HUES48 (cell line): ENCODE measurements around the gene KRT79.

ENCODE experiments used
- H3K27ac ChIP-seq: one replicate; pipeline ENCODE4 v1.7.0; 2013; ENCODE audit warnings: low read depth, low read length, inconsistent platforms
- H3K27me3 ChIP-seq: 2 replicates; pipeline ENCODE4 v1.6.1; 2013; ENCODE audit warnings: mild to moderate bottlenecking, low read length; ENCODE audit not compliant: control insufficient read depth, insufficient read depth
- H3K36me3 ChIP-seq: 2 replicates; pipeline ENCODE4 v1.6.1; 2013; ENCODE audit warnings: low read length; ENCODE audit not compliant: control insufficient read depth, insufficient read depth
- H3K4me1 ChIP-seq: 2 replicates; pipeline ENCODE4 v1.6.1; 2013; ENCODE audit warnings: mild to moderate bottlenecking, low read length; ENCODE audit not compliant: control insufficient read depth, insufficient read depth
- H3K4me3 ChIP-seq: 2 replicates; pipeline ENCODE4 v1.5.1; 2013; ENCODE audit warnings: mild to moderate bottlenecking, low read depth, low read length
- H3K9ac ChIP-seq: 2 replicates; pipeline ENCODE4 v1.6.1; 2013; ENCODE audit warnings: mild to moderate bottlenecking, low read depth, low read length, moderate library complexity
- H3K9me3 ChIP-seq: 2 replicates; pipeline ENCODE4 v1.6.1; 2013; ENCODE audit warnings: low read length; ENCODE audit not compliant: control insufficient read depth, insufficient read depth

KRT79 gene

DNA sequence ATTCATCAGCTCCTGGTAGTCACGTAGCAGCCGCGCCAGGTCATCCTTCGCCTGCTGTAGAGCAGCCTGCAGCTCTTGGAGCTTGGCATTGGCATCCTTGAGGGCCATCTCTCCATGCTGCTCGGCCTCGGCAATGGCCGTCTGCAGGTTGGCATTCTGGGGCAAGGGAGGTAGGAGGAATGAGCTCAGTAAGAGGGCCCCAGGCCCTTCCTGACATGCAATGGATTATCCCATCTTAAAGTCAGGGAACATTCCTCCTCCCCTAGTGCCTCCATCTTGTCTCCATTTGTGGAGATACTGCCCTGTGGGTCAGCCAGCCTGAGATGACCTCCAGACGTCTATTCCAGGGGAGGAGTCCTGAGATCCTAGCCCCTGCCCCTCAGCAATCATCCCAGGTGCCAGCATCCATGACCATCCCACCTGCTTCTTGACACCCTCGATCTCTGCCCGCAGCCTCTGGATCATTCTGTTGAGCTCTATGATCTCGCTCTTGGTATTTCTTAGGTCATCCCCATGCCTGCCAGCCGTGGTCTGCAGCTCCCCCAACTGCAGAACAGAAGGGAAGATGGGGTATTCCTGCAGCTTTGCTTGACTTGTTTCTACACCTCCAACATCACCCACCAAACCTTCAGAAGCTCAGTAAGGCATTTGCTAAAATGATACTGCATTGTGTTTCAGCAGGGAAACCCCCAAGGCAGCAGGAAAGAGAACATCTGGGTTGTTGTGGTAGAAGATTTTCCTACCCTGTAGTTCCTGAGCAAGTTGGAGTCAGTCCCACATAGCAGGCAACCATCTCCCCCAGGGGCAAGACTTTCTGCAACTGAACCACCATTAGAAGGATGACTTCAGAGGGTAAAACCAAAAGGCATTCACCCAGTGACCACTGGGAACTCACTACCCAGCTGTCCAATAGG is 42.6 kb downstream of the KRT79 start:
- Histone ChIP-seq H3K27me3 (no peaks in the 10 kb centered on the region), H3K4me1 (no peaks in the 10 kb centered on the region), H3K9me3 (no peaks in the 10 kb centered on the region), H3K4me3 (no peak overlapping the region), H3K9ac (no peak overlapping the region), H3K27ac (no peak overlapping the region), H3K36me3 (no peaks in the 10 kb centered on the region)

DNA sequence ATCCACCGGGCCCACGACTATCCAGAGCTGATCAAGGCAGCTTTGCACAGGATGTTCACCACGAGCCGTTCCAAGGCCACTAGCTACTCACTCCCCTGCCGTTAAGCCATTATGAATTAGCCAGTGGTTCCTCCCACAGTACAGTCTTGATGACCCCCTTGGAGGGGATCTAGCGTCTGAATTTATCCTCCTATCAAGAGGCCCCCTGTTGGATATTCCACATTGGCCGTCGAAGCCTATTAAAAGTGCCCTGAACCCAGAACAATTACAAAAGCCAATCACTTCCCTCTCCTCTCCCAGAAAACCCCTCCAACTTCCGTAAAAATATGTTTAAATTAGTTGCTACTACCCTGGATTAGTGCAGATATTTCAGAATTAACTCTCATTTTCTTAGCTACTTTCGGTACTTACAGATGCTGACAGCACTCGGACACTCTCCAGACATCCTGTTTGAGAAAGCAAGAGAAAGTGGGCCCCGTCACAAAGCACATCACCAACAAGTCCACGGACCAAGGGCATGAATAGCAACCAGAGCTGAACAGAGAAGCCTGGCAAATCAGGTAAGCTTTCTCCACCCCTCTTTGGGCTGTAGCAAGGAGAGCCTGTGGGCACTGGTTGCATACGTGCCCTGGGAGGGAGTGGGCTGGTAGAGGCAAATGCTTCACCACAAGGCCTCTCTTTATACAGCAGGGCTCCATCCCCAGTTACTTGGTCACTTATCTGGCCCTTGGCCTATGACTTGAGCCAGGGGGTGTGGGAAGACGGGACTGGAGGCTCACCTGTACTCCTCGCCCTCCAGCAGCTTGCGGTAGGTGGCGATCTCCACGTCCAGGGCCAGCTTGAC is 43.5 kb downstream of the KRT79 start:
- no peak overlapping the region for H3K9ac ChIP-seq
- H3K9me3 ChIP-seq, result no peaks in the 10 kb centered on the region
- no peak overlapping the region for H3K27ac ChIP-seq
- H3K36me3 ChIP-seq, result no peaks in the 10 kb centered on the region
- no peak overlapping the region for H3K4me3 ChIP-seq
- no peaks in the 10 kb centered on the region for H3K27me3 ChIP-seq
- H3K4me1 ChIP-seq, result no peaks in the 10 kb centered on the region

DNA sequence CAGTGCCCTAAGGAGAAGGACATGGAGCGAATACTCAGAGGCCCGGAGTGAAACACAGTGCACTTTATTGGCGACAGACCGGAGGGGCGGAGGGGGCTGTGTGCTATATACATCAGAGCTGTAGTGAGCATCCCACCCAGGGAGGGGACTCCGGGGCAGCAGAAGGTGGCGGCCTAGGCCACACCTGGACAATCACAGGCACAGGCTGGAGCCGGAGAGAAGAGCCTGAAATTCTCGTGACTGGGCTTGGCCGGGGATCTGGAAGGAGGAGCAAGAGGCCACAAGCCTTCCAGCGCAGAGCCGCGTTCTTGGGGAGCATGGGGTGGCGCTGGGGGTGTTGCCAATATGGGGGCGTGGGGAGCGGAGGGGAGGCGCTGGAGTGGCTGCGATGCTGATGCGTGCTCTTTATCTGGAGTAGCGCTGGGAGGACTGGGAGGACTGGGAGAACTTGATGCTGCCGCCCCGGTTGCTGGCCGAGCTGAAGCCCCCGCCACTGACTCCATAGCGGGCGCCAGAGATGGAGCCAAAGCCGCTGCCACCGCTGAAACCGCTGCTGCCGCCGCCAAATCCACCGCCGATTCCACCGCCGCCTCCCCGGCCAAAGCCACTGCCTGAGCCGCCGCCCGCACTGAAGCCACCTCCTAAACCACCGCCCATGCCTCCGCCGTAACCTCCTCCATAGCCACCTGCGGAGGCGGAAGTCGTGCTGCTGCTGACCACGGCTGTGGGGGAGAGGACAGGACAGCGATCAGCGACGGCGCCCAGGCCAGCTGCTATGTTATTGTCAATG is 44.3 kb downstream of the KRT79 start:
- Histone ChIP-seq H3K4me3 (no peak overlapping the region), H3K9me3 (no peaks in the 10 kb centered on the region), H3K27me3 (no peaks in the 10 kb centered on the region; the same call in 1 of the 2 replicates), H3K4me1 (no peaks in the 10 kb centered on the region), H3K36me3 (no peaks in the 10 kb centered on the region), H3K27ac (no peak overlapping the region), H3K9ac (no peak overlapping the region)

DNA sequence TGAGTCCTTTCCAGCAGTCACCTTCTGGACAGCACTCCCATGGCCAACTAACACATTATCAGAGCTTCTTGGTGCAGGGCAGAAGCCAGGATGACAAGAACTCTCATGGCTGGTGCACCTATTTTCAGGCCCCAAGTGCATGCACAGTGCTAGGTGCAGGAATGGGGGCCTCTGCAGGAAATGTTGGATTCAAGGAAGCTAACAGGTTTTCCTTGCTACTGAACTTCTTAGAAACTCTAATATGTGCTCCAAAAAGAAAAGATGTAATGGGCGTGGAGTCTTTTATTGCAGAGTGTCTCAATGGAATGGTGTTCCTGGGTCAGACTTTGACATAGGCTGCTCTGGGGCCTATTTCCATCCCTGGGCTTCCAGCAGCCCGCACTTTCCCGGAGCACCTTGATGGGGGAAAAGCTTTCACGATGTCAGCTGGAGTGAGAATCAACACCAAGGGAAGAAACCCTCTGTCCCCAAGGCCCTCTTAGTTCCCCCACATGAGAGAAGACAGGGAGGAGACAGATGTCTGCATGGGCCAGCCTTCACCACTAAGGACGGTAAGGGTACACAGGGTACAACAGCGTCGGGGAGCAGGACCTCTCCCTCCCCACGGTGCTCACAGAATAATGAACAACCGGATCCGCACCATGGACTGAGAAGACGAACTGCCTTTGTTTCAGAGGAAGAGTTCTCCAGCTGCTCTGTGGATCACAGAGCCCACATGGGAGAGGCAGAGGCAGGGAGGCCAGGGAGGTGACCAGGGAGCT is 45.1 kb downstream of the KRT79 start:
- Histone ChIP-seq H3K9ac (no peak overlapping the region), H3K27ac (no peak overlapping the region)

DNA sequence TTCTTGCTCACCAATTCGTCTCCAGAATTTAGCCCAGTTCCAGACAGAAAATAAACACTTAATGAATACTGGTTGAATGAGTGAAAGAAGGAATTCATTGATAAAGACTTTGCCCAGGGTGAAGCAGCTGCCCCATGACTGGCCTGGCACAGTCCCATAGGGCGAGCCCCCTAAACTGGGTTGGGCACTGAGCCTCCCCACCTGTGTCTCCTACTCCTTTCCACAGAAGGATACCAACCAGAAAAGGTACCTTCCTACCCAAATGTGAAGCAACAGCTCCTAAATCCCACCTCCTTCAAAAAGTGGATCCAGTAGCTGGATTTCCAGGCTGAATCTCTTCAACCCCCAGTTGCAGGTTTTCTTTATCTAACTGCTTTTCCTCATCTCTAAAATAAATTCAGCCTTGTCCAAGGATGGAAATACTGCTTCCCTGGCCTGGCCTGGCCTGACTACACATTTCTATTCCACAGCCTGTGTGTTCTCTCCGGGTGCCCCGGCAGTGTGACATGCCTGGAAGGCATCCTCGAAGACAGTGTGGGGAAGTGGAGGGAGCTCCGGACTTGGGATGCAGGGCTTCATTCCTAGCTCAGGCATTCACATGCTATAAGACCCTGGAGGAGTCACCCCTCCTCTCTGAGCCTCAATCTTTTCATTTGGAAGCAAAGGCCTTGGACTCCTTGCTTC is 45.8 kb downstream of the KRT79 start:
- Histone ChIP-seq H3K4me1 (no peaks in the 10 kb centered on the region), H3K36me3 (no peaks in the 10 kb centered on the region), H3K9me3 (no peaks in the 10 kb centered on the region), H3K27ac (no peak overlapping the region), H3K27me3 (no peaks in the 10 kb centered on the region; the same call in 1 of the 2 replicates), H3K9ac (no peak overlapping the region), H3K4me3 (no peak overlapping the region)

More for the DNA sequence above, 45.1 kb downstream of the KRT79 start:
- H3K27me3 ChIP-seq, result no peaks in the 10 kb centered on the region; the same call in 1 of the 2 replicates
- no peaks in the 10 kb centered on the region for H3K9me3 ChIP-seq
- no peaks in the 10 kb centered on the region for H3K4me1 ChIP-seq
- H3K4me3 ChIP-seq, result no peak overlapping the region
- no peaks in the 10 kb centered on the region for H3K36me3 ChIP-seq

DNA sequence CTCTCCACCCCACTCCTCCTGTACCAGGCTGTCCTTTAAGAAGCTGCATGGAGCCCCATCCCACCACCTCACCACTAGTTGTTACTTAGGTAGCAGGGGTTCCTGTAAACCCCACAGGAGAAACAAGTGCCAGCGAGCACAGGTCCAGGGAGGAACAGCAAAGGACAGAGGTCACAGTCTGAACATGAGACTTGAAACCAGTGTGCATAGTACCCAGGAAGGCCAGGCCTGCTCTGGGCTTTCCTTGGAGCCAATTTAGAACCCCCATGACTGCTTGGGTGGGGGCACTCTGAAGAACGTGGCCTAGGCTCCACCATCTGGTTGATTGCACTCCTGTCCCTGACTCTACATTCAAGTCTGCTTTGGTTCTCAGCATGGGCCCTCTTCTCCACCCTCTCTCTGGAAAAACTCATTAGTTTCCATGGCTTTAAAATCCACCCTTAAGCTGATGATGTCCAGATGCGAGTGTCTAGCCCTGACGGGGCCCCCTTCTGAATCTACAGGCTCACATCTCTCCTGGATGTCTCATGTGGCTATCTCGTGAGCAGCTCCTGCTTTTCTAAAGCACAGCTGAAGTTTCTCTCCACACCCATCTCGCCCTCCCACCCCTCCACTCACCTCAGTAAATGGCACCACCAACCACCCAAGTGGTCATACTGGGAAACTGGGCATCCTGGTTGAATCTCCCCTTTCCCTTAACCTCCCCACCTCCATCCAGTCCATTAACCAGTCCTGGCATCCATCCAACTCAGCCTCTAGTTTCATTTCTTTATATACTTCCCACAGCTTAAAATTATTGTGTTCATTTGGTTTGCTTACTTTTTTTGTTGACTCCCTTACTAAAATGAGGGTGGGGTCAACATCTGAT is 46.6 kb downstream of the KRT79 start:
- no peaks in the 10 kb centered on the region; the same call in 1 of the 2 replicates for H3K27me3 ChIP-seq
- H3K4me1 ChIP-seq, result no peaks in the 10 kb centered on the region
- no peaks in the 10 kb centered on the region for H3K9me3 ChIP-seq
- no peaks in the 10 kb centered on the region for H3K36me3 ChIP-seq
- no peak overlapping the region for H3K9ac ChIP-seq
- no peak overlapping the region for H3K27ac ChIP-seq
- H3K4me3 ChIP-seq, result no peak overlapping the region

DNA sequence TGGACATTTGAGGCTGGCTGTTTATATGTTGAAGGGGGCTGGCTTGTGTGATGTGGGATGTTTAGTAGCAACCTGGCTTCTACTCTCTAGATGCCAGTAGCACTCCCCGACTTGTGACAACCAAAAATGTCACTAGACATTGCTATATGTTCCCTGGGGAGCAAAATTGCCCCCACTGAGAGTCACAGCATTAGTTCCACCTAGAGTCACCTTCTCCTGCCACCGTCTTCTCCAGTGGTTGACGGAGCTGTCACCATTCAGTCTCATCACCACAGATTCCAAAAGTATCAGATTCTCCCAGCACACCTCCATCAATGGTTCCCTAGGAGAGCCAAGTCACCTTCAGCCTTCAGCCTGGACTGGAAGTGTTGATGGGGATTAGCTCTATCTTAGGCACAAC is 49.2 kb downstream of the KRT79 start:
- Histone ChIP-seq H3K9ac (no peak overlapping the region), H3K9me3 (no peaks in the 10 kb centered on the region), H3K27ac (no peak overlapping the region), H3K27me3 (no peaks in the 10 kb centered on the region; the same call in 1 of the 2 replicates), H3K36me3 (no peaks in the 10 kb centered on the region), H3K4me3 (no peak overlapping the region), H3K4me1 (no peaks in the 10 kb centered on the region)

DNA sequence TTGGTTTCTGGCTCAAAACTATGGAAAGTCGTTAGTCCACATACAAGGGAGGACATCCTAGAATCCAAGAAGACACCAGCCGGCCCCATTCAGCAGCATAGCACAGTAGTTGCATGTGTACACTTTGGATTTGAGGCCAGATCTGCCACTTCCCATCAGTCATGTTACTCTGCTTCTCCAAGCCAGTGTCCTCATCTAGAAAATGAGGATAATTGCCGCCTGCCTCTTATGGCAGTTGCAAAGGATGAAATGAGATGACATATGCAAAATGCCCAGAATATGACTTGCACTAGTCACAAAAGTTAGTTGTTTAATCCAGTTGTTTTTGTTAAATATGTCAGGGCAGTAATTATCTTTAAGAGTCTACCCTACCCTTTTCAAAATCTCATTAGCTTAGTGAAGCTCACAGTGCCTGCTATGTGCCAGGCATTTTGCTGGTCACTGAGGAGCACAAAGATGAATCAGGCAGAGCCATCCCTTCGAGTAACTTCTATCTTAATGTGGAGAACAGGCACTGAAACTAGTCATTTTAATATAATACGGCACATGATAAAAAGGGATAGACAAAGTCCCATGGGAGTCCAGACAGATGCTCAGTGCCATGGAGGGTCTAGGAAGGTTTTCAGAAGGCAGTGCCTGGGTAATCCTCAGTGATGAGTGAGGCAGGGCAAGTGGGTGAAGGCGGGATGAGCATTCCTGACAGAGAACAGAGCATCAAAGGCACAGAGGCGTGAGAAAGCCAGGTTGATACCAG is 50.4 kb downstream of the KRT79 start:
- no peak overlapping the region for H3K27ac ChIP-seq
- H3K4me3 ChIP-seq, result no peak overlapping the region
- no peak overlapping the region for H3K9ac ChIP-seq
- no peaks in the 10 kb centered on the region for H3K9me3 ChIP-seq
- no peaks in the 10 kb centered on the region; the same call in 1 of the 2 replicates for H3K27me3 ChIP-seq
- H3K36me3 ChIP-seq, result no peaks in the 10 kb centered on the region
- H3K4me1 ChIP-seq, result no peaks in the 10 kb centered on the region

DNA sequence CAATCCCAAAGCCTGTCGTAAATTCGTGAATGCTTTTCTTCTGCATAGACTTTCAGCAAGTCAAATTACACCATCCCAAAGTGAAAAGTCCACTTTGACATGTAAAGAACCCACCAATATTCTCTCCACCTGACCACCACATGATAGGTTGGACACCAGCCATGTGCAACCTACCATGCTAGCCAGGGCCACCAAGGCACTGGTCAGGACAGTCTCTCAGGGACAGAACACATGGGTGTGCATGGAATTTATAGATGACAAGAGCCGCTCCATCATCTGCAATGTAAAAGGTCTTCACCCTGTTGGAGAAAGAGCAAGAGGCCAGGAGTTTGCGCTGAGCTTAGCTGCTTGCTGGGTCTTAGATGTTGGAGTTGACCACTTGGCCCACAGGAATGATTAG is 51.6 kb downstream of the KRT79 start:
- no peaks in the 10 kb centered on the region for H3K4me1 ChIP-seq
- no peak overlapping the region for H3K4me3 ChIP-seq
- no peaks in the 10 kb centered on the region; the same call in 1 of the 2 replicates for H3K27me3 ChIP-seq
- H3K9ac ChIP-seq, result no peak overlapping the region
- H3K36me3 ChIP-seq, result no peaks in the 10 kb centered on the region
- H3K27ac ChIP-seq, result no peak overlapping the region
- no peaks in the 10 kb centered on the region for H3K9me3 ChIP-seq
